GM21825 (cell line): ENCODE data around the gene TLL2.
A peak's percentile ranks its signal among the peaks of the same experiment; 100 is the strongest.

Experiments
- ATAC-seq: cut with Tn5 transposase; IDR thresholded peaks from one replicate; pipeline ENCODE4 v1.9.1; 2021; ENCODE audit warnings: mild to moderate bottlenecking, moderate library complexity; ENCODE audit not compliant: unreplicated experiment

Gene TLL2

DNA sequence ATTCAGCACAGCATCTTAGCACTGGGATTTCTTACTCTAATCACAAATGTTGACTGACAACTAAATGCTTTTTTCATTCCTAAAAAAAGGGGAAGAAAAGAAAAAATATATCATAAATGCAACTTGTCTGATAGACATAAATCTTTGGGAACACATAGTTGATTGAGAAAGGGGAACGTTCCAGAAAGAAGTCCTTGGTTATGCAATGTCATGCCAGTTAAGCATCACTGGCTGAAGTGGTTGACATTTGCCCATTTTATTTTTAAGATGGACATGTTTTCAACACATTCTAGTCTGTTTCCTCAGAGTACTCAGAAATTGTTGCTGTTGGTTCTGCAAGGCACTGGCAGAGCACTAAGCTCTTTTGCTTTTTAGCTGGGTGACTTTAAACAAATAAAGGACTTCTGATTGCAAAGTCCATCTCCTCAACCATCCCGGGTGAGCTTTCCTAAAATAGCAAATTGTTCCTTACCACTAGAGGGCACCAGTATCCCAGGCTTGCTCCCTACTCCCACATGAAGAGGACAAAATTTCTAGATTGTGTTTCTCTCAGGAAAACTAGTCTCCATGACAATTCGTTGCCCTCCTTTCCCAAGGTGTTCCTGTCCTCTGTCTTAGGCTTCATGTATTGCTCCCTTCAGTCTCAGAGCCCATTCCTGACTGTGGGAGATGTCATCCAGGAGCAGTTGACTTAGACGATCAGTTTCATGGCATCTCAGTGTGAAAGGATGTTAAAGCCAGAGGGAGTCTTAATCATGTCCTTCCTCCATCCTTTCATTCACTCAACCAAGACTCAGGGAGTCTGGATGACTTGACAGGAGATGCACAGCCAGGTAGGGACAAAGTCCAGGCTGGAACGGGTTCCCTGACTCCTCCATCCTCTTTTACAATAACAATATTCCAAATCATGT lies 178.9 kb downstream of the TLL2 start:
- no peak for ATAC-seq

- ATAC-seq = no peak
Measured at GRCh38 chr10:96333101-96333500, 180.6 kb downstream of the TLL2 start.

GRCh38 chr10:96327462-96327861 lies 186.3 kb downstream of the TLL2 start:
- no peak for ATAC-seq

- ATAC-seq = peak; percentile 94
Measured at GRCh38 chr10:96325719-96326373, 187.9 kb downstream of the TLL2 start.

DNA sequence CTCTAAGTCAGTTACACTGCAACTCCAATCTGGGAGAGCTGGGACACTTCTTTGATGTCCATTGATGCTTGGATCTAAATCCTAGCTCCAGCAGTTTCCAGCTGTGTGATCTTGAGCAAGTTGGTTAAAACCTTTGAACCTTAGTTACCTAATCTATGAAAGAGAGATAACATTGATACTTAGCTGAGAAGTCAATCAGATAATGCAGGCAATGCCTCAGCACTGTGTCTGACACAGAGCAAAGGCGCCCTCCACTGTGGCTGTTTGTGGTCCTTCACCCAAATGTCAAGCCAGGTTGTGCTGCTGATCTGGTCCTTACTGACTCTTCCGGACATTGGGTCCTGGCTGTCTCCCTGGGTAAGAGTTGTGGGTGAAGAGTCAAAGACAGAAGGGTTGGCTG lies 189.3 kb downstream of the TLL2 start:
- ATAC-seq = no peak

- no peak for ATAC-seq
Measured at GRCh38 chr10:96322275-96322674, 191.5 kb downstream of the TLL2 start.

DNA sequence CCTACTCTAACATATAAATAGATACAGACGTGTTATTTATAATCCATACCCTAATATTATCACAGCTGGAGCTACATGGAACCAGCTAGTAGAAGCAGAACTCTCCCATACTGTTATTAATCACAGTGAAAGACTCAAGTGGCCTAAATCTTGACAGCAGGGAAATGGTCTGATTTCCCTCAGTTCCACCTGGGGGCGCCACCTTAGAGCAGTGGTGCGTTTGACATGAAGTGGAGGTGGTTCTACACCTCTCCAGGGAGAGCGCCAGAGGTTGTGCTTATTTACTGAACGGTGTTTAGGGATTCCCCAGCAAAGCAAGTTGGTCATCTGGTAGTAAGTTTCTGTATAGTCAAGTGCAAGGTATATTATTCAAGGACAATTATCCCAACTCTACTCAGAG lies 191.9 kb downstream of the TLL2 start:
- no peak for ATAC-seq

- ATAC-seq = no peak
Measured at GRCh38 chr10:96319754-96320474, 193.8 kb downstream of the TLL2 start.

DNA sequence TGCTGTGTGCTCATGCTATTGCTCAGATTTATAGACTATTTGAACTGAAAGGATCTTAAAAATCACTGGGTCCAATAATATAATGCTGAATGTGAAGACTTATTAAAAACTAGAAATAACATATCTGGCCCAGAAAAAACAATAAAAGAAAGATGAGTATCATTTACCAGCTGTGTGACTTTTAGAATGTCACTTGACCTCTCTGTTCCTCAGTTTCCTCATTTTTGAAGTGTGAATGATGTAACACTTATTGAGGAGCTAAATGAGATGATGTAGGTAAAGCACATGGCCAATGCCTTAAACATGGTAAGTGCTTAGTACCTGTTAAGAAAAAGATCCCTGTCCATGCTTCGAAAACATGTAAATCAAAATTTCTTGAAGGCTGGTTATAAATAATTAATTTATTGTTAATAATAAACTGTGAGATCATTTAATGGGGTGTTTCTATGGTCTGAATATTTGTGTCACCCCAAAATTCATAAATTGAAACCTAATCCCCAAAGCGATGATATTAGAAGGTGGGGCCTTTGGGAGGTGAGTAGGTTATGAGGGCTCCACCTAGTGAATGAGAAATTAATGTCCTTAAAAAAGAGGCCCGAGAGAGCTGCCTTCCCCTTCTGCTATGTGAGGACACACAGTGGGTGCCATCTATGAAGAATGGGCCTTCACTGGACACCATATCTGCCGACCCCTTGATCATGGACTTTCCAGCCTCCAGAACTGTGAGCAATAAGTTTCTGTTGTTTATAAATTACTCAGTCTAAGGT lies 196.5 kb downstream of the TLL2 start:
- no peak for ATAC-seq
